Mammary microvascular endothelial cell (primary cell): ENCODE data around the gene CCDC180. TPM values are rescaled to one million over a fixed set of nuclear protein-coding genes. Genes with fewer than 3 reads are reported as not detected.

ENCODE experiments used
- total RNA-seq: library from RNA; depleted of rRNA; stranded (reverse); fragments of >200 nt; gene quantifications from 2 replicates; pipeline ENCODE4 v1.2.3, GENCODE V29; 2015

Gene CCDC180
- 0.64 and 1.4 TPM in 2 replicates for total RNA-seq

GRCh38 chr9:97307500-97308163 is at the start of gene CCDC180:
TSS of gene CCDC180 (plus strand) at chr9:97307659. CDS start at chr9:97308064, 405 bp downstream.

Other genes with a start within 250 kb of the CCDC180 start
- gene TDRD7, start 104.4 kb downstream of the CCDC180 start, total RNA-seq: 14.3 and 15.4 TPM in 2 replicates
- gene TMOD1, start 194.0 kb downstream of the CCDC180 start, total RNA-seq: 0.60 and 1.1 TPM in 2 replicates